HG03457 (cell line): ENCODE results near the gene MICAL3.
"Not testable (repeated sequence)": the region's sequence is repeated elsewhere in the genome, so short reads cannot be mapped to it uniquely, and the experiment has no call there.

Source experiments
- ATAC-seq: cut with Tn5 transposase; IDR thresholded peaks from one replicate; pipeline ENCODE4 v1.9.1; 2021; ENCODE audit warnings: moderate number of reproducible peaks; ENCODE audit not compliant: unreplicated experiment

MICAL3 gene

DNA sequence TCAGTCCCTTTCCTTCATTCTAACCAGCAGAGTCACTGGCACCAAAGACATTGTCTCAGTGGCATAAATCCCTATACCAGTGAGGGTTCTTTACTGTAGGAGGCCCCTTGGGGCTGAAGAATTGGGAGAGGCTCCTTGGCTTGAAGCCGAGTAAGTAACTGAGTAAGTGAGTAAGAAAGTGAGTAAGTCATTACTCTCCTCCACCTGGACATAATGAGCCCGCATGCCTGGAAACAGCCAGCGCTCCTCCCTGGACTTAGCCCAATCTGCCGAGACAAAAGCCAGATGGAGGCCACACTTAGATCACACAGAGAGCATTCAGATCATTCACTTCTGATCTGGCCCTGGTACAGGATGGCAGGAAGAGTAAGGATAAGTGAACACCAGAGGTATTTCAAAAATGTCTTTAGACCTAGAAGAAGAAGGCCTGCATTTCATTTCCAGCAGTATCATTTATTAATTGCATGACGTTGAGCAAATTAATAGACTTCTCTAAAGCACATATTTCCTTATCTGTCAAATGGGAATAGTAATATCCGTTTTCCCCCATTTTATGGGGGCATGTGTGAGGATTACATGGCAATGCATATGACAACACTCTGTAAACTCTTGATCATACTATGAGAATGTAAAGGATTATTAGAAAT is 8.2 kb upstream of the MICAL3 start:
- no peak for ATAC-seq

DNA sequence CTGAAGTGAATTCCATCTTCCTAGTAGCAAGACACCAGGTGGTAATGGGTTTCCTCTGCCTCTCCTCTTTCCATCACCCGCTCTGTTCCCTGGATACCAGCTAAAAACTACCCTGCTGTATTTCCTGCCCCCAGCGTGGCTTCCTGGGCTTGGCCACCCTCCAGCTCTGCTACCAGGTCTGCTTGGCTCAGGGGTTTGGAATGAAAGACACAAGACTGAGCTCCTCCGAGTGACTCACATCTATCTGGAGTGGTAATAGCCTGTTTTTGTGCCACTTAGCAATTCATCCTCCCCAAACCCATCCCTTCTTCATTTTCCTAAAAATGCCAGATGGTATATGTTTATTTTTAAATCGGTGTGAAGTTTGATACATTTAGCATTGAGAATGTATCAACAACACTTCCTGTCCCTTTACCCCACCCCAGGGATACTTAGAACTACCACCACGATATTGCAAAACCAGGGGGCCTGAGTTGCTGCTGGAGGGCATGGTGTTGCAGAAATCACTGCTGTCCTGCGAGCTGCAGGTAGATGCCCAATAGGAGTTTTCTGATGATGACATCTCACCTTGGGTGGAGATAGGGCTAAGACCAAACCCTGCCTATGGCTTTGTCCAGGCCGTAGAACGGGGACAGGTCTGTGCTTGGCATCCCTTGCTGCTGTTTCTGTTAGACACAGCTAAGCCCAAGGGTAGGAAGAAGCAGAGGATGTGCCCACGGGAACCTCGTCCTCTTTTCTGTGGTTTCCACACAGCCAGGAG is 7.5 kb upstream of the MICAL3 start:
- ATAC-seq = no peak

DNA sequence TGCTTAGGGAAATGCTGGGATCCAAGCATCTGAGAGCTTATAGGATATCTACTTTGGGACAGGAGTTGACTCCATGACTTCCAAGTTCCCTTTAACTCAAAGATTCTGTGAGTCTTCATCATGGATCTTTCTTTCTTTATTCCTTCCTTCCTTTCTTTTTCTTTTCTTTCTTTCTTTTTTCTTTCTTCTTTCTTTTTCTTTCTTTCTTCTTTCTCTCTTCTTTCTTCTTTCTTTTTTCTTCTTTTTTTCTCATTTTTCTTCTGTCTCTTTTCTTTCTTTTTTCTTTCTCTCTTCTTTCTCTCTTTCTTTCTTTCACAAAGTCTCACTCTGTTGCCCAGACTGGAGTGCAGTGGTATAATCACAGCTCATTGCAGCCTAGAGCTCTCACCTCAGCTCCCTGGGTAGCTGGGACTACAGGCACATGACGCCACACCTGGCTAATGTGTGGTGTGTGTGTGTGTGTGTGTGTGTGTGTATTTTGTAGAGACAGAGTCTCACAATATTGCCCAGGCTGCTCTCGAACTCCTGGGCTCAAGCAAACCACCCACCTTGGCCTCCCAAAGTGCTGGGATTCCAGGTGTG is 5.4 kb upstream of the MICAL3 start:
- no peak for ATAC-seq

DNA sequence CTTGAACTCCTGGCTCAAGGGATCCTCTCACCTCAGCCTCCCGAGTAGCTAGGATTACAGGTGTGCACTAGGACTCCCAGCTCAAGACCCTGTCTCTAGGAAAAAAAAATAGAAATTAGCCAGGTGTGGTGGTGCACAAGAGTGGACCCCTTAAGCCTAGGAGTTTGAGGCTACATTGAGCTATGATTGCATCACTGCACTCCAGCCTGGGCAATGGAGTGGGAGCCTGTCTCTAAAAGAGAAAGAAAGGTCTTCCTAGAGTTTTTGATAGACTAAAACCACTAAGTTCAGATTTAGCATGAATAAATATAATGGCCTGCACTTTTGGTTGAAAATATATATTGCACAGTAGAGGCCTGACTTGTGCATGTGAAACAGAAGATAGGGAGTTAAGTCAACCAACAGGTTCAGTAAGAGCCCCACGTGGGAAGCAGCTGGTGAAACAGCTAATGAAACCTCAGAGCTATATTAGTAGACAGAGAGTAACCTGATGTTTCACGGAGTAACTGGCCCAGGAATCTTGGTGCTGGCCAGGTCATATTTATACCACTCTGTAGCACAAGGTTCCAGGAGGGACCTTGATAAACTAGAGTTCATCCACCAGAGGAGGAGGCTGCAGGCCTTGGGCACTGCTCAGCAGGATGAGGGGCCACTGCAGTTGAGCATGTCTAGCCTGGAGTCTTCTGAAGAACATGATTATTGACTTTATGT is 4.6 kb upstream of the MICAL3 start:
- ATAC-seq = no peak

DNA sequence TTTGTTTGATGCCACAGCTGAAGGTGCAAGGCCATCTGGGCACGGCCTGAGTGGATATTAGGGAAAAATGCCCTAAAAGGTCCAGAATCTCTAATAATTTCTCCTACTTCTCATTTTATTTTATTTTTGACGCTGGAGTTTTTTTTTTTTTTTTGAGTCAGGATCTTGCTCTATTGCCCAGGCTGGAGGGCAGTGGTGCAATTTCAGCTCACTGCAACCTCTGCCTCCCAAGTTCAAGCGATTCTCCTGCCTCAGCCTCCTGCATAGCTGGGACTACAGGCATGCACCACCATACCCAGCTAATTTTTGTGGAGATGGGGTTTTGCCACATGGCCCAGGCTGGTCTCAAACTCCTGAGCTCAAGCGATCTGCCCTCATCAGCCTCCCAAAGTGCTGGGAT is 1.5 kb upstream of the MICAL3 start:
- not testable (repeated sequence) for ATAC-seq

DNA sequence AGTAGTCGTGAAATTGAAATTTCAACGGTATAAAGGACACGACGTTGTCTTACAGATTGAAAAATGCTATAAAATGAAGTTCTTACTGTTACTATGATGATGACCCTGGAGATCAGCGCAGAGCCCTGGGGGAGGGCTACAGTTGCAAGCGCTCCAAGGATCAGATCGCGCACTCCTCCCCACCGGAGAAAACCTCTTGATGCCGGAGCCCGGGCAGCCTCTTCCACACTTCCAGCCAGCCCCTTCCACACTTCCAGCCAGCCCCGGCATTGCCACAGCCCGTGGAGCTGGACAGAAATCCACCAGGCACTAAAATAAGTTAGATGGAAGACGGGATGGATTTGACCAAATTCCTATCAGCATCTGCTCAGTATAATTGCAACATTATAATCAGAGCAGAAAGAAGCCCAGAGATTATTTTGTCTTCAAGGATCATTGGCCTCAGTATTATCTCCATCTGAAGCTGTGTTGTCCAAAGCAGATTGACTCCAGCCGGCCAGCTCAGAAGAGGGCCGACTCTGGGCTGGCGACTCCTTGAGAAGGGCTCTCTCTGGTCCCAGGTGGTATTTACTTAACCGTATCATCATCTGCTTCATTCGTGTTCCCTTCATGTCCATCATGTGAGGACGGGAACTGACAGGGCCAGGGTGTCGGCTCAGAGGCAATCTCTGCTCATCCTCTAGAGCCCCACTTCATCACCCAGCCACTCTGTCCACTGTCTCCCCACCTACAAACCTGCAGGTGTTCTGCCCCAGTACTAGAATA is 777 bp upstream of the MICAL3 start:
- no peak for ATAC-seq

DNA sequence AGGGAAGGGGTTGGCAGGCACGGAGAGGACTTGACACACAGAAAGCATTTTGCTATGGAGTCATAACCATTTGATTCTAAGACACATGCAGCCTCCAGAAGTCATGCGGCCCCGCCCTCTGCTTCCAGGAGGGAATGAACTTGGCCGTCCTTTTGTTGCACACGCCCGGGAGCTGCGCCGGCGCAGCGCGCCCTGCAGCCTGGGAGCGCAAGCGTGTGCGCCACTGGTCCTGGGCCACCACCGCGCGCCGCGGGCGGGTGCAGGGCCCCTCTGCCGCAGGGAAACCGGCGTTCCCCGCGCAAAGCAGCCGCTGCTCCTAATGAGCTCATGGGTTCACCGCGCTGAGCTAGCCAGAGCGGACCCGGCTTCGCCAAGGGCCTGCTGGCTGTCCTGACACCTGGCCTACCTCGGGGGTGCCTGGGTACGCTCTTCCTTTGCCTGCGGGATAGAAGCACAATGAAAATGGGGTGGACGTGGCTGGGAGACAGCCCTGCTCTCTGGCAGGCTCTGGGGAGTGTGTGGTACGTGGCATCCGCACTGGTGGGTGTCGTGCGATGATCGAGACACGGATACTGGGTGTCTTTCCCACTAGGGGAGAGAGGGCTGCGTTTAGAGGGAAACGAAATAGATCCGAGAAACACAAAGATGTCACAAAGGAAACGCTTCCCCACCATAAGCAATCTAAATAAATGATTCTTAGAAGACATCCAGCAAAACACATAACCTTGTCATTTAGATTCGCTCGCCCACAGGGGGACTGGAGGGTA is 669 bp downstream of the MICAL3 start:
- ATAC-seq = no peak

DNA sequence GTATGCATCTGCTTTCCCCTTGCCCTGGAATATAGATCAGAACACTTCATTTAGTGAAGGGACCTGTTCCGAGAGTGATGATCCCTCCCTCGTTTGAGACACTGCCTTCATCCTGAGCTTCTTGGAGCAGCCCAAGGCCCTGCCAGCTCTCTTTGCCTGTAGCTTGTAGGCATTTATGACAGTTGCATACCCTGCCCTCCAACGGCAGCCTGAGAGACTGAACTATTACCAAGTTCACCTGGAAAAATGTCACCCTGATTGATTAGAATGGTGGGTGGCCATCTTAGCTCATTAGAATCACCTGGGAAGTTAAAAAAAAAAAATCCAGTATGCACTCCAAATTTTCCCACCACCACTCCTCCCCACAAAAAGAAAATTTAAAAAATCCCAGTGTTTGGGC is 1.5 kb downstream of the MICAL3 start:
- no peak for ATAC-seq

DNA sequence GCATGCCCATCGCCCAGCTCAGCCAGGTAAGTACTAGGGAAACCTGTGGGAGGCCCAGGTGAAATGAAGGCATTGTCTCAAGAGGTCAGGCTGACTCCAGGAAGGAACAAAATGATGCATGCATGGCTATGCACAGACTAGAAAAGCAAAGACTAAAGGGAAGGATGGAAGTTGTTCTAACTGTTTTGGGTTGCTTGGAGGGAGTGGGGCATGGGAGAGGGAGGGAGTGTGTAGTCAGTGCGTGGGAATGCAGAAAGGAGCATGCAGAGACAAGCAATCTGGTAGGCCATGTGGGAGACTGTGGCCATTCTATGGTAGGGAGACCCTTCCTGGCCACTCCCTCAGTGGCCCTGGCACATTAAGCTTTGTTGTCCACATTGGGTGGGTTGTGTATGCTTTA is 2.9 kb downstream of the MICAL3 start:
- no peak for ATAC-seq

DNA sequence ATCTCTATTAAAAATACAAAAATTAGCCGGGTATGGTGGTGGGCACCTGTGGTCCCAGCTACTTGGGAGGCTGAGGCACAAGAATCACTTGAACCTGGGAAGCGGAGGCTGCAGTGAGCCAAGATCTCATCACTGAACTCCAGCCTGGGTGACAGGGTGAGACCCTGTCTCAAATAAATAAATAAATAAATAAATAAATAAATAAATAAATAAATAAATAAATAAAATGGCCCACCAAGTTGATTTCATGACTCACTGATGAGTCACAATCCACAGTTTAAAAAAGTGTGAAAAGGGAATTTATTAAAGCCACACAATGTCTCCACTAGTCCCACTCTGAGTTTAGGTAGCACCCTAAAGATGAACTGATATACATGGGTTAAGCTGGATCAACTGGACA is 3.6 kb downstream of the MICAL3 start:
- not testable (repeated sequence) for ATAC-seq

DNA sequence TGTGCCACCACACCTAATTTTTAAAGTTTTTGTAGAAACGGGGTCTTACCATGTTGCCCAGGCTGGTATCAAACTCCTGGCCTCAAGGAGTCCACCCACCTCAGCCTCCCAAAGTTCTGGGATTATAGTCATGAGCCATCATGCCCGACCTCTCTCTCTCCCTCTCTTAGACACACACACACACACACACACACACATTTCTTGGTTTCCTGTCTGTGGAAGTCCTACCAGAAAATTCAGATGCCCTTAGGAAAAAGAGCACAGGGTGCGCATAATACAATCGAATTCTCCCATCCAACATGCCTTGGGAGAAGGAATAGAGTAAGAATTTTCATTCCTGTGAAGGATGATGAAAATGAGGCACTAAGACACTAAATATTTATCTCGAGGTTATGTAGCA is 10.4 kb downstream of the MICAL3 start:
- no peak for ATAC-seq

DNA sequence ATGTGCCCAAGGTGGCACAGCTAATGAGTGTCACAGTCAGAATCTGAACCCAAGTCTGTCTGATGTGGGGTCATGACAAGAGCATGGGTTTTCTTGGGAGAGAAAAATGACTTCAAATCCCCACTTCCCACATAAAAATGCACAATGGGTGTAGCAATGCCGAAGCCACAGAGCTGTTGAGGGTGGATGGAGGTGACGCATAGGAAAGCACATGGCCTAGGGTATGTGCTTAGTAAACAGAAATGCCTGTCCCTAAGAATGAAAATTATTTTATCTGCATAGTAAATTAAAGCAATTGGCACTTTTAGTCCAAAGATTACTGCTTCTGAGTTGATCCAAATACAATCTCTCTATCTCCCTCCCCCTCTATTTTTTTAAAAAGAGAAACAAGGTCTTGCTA is 10.9 kb downstream of the MICAL3 start:
- no peak for ATAC-seq

DNA sequence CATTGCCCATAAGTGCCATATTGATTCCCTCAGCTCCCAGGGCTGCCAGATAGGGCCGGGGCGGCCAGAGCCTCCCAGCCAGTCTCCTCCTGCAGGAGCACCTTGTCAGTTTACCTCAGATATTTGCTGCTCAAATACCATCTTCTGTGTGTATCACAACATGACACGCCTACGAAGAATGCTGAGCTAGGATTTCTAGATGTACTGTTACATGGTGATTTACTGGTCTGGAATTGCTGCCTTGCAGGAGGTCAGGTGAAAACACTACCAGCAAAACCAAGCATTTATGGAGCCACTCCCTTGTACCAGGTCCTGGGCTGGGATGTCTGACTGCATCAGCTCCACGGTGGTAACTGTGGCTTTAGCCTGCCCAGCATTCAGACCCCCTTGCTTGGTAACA is 11.8 kb downstream of the MICAL3 start:
- ATAC-seq = no peak

DNA sequence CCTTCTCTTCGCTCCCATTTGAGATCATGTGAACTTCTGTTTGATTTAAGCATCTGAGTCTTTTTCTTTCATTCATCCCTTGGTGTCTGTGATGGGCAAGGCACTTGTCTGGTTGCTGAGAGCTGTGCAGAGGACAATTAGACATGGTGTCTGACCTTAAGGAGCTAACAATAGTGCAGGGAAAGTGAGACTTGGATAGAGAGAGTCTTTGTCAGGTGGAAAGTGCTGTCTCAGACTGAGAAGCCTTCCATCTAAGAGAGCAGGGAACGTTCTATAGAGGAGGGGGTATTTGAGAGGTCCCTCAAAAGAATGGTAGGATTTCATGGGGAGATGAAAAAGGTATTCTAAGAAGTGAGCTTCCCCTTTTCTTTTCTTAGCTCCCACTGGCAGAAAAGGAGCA is 14.1 kb downstream of the MICAL3 start:
- ATAC-seq = no peak

DNA sequence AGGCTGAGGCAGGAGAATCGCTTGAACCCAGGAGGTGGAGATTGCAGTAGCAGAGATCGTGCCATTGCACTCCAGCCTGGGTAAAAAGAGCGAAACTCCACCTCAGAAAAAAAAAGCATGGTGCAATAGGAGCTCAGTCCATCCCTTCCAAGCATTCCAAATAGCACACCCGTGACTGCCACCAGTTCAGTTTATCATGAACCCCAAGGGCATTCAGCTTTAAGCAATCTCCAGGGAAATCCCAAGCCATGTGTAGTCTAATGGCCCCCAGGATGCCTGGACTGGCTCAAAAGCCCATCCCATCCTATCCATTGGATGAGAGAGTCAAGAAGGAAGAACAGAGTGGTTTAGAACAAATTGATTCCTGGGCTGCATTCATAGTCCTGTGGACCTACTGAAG is 16.2 kb downstream of the MICAL3 start:
- ATAC-seq = no peak

DNA sequence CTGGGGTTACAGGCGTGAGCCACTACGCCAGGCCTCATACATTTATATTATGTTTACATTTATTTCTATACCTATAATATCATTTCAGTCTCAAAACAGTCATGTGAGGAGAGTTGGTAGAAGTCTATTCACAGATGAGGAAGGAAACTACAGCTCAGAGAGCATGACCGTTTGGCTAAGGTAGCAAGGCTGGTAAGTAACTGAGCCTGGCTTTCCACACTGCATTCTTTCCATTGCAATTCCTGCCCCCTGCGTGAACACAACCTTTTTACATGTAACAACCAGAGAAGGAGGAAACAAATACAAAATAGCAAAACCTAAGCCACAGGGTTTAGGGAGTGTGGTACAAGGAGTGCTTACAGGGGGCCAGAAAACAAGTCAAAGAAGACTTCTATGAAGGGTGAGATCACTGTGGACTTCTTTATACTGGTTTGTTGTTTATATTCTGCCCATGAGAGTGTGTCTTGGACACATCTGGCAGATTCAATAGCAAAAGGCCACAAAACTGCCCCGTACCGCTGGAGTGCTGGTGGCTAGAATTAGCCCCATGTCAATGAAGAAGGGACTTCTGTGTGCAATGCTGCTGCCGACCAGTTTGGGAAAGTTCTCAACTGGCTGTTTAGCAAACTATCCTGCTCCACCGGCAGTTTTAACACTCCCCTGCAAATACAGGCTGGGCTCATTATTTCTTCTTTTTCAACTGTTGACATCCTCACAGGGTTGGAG is 19.0 kb downstream of the MICAL3 start:
- ATAC-seq = no peak

DNA sequence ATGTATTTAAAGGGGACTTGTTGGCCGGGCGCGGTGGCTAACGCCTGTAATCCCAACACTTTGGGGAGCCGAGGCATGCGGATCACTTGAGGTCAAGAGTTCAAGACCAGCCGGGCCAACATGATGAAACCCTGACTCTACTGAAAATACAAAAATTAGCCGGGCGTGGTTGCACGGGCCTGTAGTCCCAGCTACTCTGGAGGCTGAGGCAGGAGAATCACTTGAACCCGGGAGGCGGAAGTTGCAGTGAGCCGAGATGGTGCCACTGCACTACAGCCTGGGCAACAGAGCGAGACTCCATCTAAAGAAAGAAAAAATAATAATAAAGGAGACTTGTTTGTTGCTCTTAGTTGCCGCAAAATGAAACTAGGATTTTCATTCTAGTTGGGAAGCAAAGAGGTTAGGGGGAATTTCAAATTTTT is 22.5 kb downstream of the MICAL3 start:
- not testable (repeated sequence) for ATAC-seq

DNA sequence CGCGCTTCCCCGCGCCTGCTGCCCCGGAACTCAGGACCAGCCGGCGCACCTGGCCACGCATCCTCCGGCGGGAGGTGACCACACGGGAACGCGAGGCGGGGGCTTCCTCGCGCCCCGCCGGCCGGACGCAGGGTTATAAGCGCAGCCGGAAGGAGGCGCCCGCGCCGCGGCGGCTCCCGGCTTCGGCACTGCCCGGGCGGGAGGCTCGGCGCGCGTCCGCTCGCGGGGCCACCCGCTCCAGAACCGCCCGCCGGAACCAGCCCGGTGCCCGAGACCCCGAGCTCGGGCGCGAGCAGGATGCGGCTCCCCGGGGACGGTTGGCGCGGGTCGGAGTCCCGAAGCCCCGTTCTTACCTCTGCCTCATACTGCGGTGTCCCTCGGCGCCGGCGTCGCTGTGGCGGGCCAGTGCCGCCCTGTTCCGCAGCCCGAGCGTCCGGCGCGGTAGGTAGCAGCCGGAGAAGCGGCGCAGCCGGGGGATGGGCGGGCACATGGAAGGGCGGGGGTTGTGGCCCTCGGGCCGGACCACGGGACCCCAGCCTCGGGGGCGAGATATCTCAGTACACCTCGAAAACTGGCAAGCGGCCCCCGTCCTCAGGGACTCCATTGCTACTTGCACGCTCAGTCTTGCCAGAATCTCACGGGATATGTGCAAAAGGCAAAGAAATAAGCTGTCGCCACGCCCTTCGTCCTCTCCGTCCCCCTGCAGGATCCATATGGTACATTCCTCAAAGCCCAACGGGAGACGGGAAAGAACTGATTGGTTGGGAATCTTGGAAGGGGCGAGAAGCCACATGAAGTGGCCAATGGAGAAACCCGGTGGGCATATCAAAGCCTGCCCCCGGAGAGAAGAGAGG is 23.1 kb downstream of the MICAL3 start:
- no peak for ATAC-seq
